ENCODE results near the gene ZNF746. TPM values are rescaled to one million over a fixed set of nuclear protein-coding genes. Genes with fewer than 3 reads are reported as not detected.
"Not testable (repeated sequence)": the region's sequence is repeated elsewhere in the genome, so short reads cannot be mapped to it uniquely, and the experiment has no call there.

Gene ZNF746
- total RNA-seq, 2 donors from 2014 or later: 20.1 to 22.3 TPM

GRCh38 chr7:149494738-149495368 lies 2.8 kb downstream of the ZNF746 start:
- H3K27me3 ChIP-seq (ENCODE audit: control insufficient read depth, insufficient read depth, low read length, poor library complexity, severe bottlenecking): peaks cover 19% of the 10 kb centered on the region
- no peak overlapping the region for H3K9ac ChIP-seq (ENCODE audit: extremely low read depth, low read length, poor library complexity, severe bottlenecking)
- Mint-ChIP-seq H3K36me3 (ENCODE audit: low read depth) (peaks cover 48% of the 10 kb centered on the region), H3K4me3 (no peak overlapping the region), H3K9me3 (no peaks in the 10 kb centered on the region), H3K4me1 (peaks cover 18% of the 10 kb centered on the region), H3K27ac (peak overlapping the region; percentile 45), H3K27me3 (ENCODE audit: insufficient read depth) (peaks cover 15% of the 10 kb centered on the region)
- no peak for TF ChIP-seq CTCF (conservative IDR thresholded peaks at IDR 0.05)
- H3K4me1 ChIP-seq (ENCODE audit: control insufficient read depth, insufficient read depth, low read length): no peaks in the 10 kb centered on the region
- H3K27ac ChIP-seq (ENCODE audit: low read depth, low read length): no peak overlapping the region
- H3K4me3 ChIP-seq (ENCODE audit: low read length): peak overlapping the region; percentile 23
- H3K9me3 ChIP-seq (ENCODE audit: control insufficient read depth, low read length): no peaks in the 10 kb centered on the region
- WGBS, 2 experiments (ENCODE audit: insufficient coverage in 1 of 2, insufficient read length in 1 of 2): 94 to 96% methylated on average over 5 to 6 of the region's 6 CpGs
- peaks cover 33% of the 10 kb centered on the region for H3K36me3 ChIP-seq (ENCODE audit: control insufficient read depth, insufficient read depth, low read length)
- no peak for DNase-seq

- H3K36me3 Mint-ChIP-seq (ENCODE audit: low read depth): peaks cover 56% of the 10 kb centered on the region
- H3K9ac ChIP-seq (ENCODE audit: extremely low read depth, low read length, poor library complexity, severe bottlenecking); H3K4me1 ChIP-seq (ENCODE audit: control insufficient read depth, insufficient read depth, low read length); H3K9me3 Mint-ChIP-seq; H3K4me3 Mint-ChIP-seq; H3K27me3 Mint-ChIP-seq (ENCODE audit: insufficient read depth); H3K9me3 ChIP-seq (ENCODE audit: control insufficient read depth, low read length); H3K27ac ChIP-seq (ENCODE audit: low read depth, low read length); H3K27ac Mint-ChIP-seq; H3K4me3 ChIP-seq (ENCODE audit: low read length); DNase-seq: not testable (repeated sequence)
- H3K27me3 ChIP-seq (ENCODE audit: control insufficient read depth, insufficient read depth, low read length, poor library complexity, severe bottlenecking): peaks cover 10% of the 10 kb centered on the region
- peaks cover 18% of the 10 kb centered on the region for H3K4me1 Mint-ChIP-seq
- 88 to 94% methylated on average over 6 to 14 of the region's 20 CpGs for WGBS, 2 experiments (ENCODE audit: insufficient coverage in 1 of 2, insufficient read length in 1 of 2)
- peaks cover 42% of the 10 kb centered on the region for H3K36me3 ChIP-seq (ENCODE audit: control insufficient read depth, insufficient read depth, low read length)
Measured at GRCh38 chr7:149493975-149494374, 3.6 kb downstream of the ZNF746 start.

GRCh38 chr7:149493366-149493765 lies 4.2 kb downstream of the ZNF746 start:
- 93 to 97% methylated on average over 6 to 9 of the region's 9 CpGs for WGBS, 2 experiments (ENCODE audit: insufficient coverage in 1 of 2, insufficient read length in 1 of 2)
- Mint-ChIP-seq H3K4me1 (peaks cover 18% of the 10 kb centered on the region), H3K36me3 (ENCODE audit: low read depth) (peaks cover 60% of the 10 kb centered on the region), H3K27me3 (ENCODE audit: insufficient read depth) (no peaks in the 10 kb centered on the region), H3K9me3 (no peaks in the 10 kb centered on the region), H3K4me3 (no peak overlapping the region), H3K27ac (no peak overlapping the region)
- H3K27me3 ChIP-seq (ENCODE audit: control insufficient read depth, insufficient read depth, low read length, poor library complexity, severe bottlenecking): peaks cover 4% of the 10 kb centered on the region
- H3K9ac ChIP-seq (ENCODE audit: extremely low read depth, low read length, poor library complexity, severe bottlenecking): no peak overlapping the region
- no peak for DNase-seq
- peaks cover 48% of the 10 kb centered on the region for H3K36me3 ChIP-seq (ENCODE audit: control insufficient read depth, insufficient read depth, low read length)
- H3K4me3 ChIP-seq (ENCODE audit: low read length): no peak overlapping the region
- no peaks in the 10 kb centered on the region for H3K4me1 ChIP-seq (ENCODE audit: control insufficient read depth, insufficient read depth, low read length)
- TF ChIP-seq CTCF (conservative IDR thresholded peaks at IDR 0.05): no peak
- H3K27ac ChIP-seq (ENCODE audit: low read depth, low read length): no peak overlapping the region
- H3K9me3 ChIP-seq (ENCODE audit: control insufficient read depth, low read length): no peaks in the 10 kb centered on the region

Data from endodermal cell (in vitro differentiated cells).